Measurements from ENCODE around the gene UBE2QL1. TPM values are rescaled to one million over a fixed set of nuclear protein-coding genes. Genes with fewer than 3 reads are reported as not detected.

Gene UBE2QL1
- total and polyA plus RNA-seq, 4 donors, result 0.02 to 0.51 (median 0.09) TPM

GRCh38 chr5:6471252-6471651, 22.6 kb downstream of the UBE2QL1 start:
- DNase-seq (no peak), ATAC-seq (ENCODE audit: insufficient read depth, low FRiP score) (no peak)
- Histone ChIP-seq H3K9ac (ENCODE audit: insufficient read depth in 1 of 2, low read length in 2 of 2) (no peak overlapping the region), H3K4me1 (ENCODE audit: control insufficient read depth in 5 of 5, insufficient read depth in 5 of 5, low read length in 5 of 5) (peaks cover 0 to 3% (median 0%) of the 10 kb centered on the region in 5 donors), H3K27ac (ENCODE audit: low read depth in 1 of 2, low read length in 1 of 2) (no peak overlapping the region), H3K36me3 (ENCODE audit: control insufficient read depth in 4 of 4, insufficient read depth in 4 of 4, low read length in 4 of 4) (no peaks in the 10 kb centered on the region), H3K4me3 (no peak overlapping the region), H3K27me3 (ENCODE audit: control insufficient read depth in 3 of 3, insufficient read depth in 3 of 3, low read length in 2 of 3) (peaks cover 0 to 23% (median 7%) of the 10 kb centered on the region in 3 donors), H3K9me3 (ENCODE audit: control insufficient read depth in 4 of 4, insufficient read depth in 3 of 4, low read length in 3 of 4) (peaks cover 0 to 5% (median 0%) of the 10 kb centered on the region in 4 donors)
- no peak for TF ChIP-seq CTCF (IDR thresholded peaks at IDR 0.05; ENCODE audit: control extremely low read depth, extremely low read depth)
- 88 to 100% methylated on average over 1 of the region's 1 CpG for WGBS, 2 donors

- no peak for TF ChIP-seq CTCF (IDR thresholded peaks at IDR 0.05; ENCODE audit: control extremely low read depth, extremely low read depth)
- H3K9me3 ChIP-seq (ENCODE audit: control insufficient read depth in 4 of 4, insufficient read depth in 3 of 4, low read length in 3 of 4), result peaks cover 0 to 7% (median 0%) of the 10 kb centered on the region in 4 donors
- H3K27ac ChIP-seq (ENCODE audit: low read depth in 1 of 2, low read length in 1 of 2), result no peak overlapping the region
- no peak overlapping the region for H3K4me3 ChIP-seq
- no peaks in the 10 kb centered on the region for H3K36me3 ChIP-seq (ENCODE audit: control insufficient read depth in 4 of 4, insufficient read depth in 4 of 4, low read length in 4 of 4)
- WGBS, 2 donors, result 75 to 86% methylated on average over 5 of the region's 5 CpGs
- peaks cover 0 to 3% (median 0%) of the 10 kb centered on the region in 5 donors for H3K4me1 ChIP-seq (ENCODE audit: control insufficient read depth in 5 of 5, insufficient read depth in 5 of 5, low read length in 5 of 5)
- no peak for ATAC-seq (ENCODE audit: insufficient read depth, low FRiP score)
- DNase-seq, result no peak
- H3K27me3 ChIP-seq (ENCODE audit: control insufficient read depth in 3 of 3, insufficient read depth in 3 of 3, low read length in 2 of 3), result peaks cover 0 to 19% (median 7%) of the 10 kb centered on the region in 3 donors
- H3K9ac ChIP-seq (ENCODE audit: insufficient read depth in 1 of 2, low read length in 2 of 2), result no peak overlapping the region
Observed at GRCh38 chr5:6472792-6473191, 24.1 kb downstream of the UBE2QL1 start.

- WGBS, 2 donors, result 86 to 87% methylated on average over 6 of the region's 6 CpGs
- DNase-seq (no peak), ATAC-seq (ENCODE audit: insufficient read depth, low FRiP score) (no peak)
- Histone ChIP-seq H3K4me3 (no peak overlapping the region), H3K27ac (ENCODE audit: low read depth in 1 of 2, low read length in 1 of 2) (no peak overlapping the region), H3K9me3 (ENCODE audit: control insufficient read depth in 4 of 4, insufficient read depth in 3 of 4, low read length in 3 of 4) (peaks cover 0 to 7% (median 0%) of the 10 kb centered on the region in 4 donors), H3K9ac (ENCODE audit: insufficient read depth in 1 of 2, low read length in 2 of 2) (no peak overlapping the region), H3K4me1 (ENCODE audit: control insufficient read depth in 5 of 5, insufficient read depth in 5 of 5, low read length in 5 of 5) (peaks cover 0 to 3% (median 0%) of the 10 kb centered on the region in 5 donors), H3K36me3 (ENCODE audit: control insufficient read depth in 4 of 4, insufficient read depth in 4 of 4, low read length in 4 of 4) (no peaks in the 10 kb centered on the region), H3K27me3 (ENCODE audit: control insufficient read depth in 3 of 3, insufficient read depth in 3 of 3, low read length in 2 of 3) (peaks cover 0 to 14% (median 7%) of the 10 kb centered on the region in 3 donors)
- no peak for TF ChIP-seq CTCF (IDR thresholded peaks at IDR 0.05; ENCODE audit: control extremely low read depth, extremely low read depth)
Observed at GRCh38 chr5:6473284-6473683, 24.6 kb downstream of the UBE2QL1 start.
